Skeletal muscle tissue (tissue), 4 donors: ENCODE data around the gene ABCC5. TPM values are rescaled to one million over a fixed set of nuclear protein-coding genes. Genes with fewer than 3 reads are reported as not detected.

Experiments
- H3K27ac ChIP-seq: one replicate; pipeline ENCODE4 v1.7.0; 2013; ENCODE audit warnings: mild to moderate bottlenecking, low read depth, low read length, inconsistent platforms
- H3K27me3 ChIP-seq, 3 donors: one replicate each; pipeline ENCODE4 v1.7.0; 2013; ENCODE audit warnings: low read length in 3 of 3; ENCODE audit not compliant: control insufficient read depth in 3 of 3, insufficient read depth in 3 of 3
- H3K36me3 ChIP-seq, 3 donors: one replicate each; pipeline ENCODE4 v1.7.0; 2013; ENCODE audit warnings: low read length in 3 of 3; ENCODE audit not compliant: control insufficient read depth in 3 of 3, insufficient read depth in 3 of 3
- H3K4me1 ChIP-seq, 3 donors: one replicate each; pipeline ENCODE4 v1.7.0; 2013; ENCODE audit warnings: low read length in 3 of 3, mild to moderate bottlenecking in 3 of 3; ENCODE audit not compliant: control insufficient read depth in 3 of 3, insufficient read depth in 3 of 3
- H3K4me3 ChIP-seq, 3 donors: one replicate each; pipeline ENCODE4 v1.7.0; 2013; ENCODE audit warnings: low read length in 3 of 3
- H3K9ac ChIP-seq, 3 donors: one replicate each; pipeline ENCODE4 v1.7.0; 2013; ENCODE audit warnings: low read length in 3 of 3, mild to moderate bottlenecking in 3 of 3, moderate library complexity in 2 of 3, low read depth in 1 of 3
- H3K9me3 ChIP-seq, 3 donors: one replicate each; pipeline ENCODE4 v1.7.0; 2013; ENCODE audit warnings: low read length in 3 of 3; ENCODE audit not compliant: control insufficient read depth in 3 of 3
- total RNA-seq: library from RNA; depleted of rRNA; stranded (reverse); fragments of >200 nt; gene quantifications from one replicate; pipeline ENCODE4 v1.2.3, GENCODE V29; 2014
- donor health status: Osteomylitis.

ABCC5 gene
- total RNA-seq, 1 donor from 2014 or later: 17.7 TPM

GRCh38 chr3:183954875-183955274, 62.8 kb downstream of the ABCC5 start:
- H3K36me3 ChIP-seq: peaks cover 64 to 81% (median 72%) of the 10 kb centered on the region in 3 donors
- H3K9ac ChIP-seq: no peak overlapping the region
- H3K4me1 ChIP-seq: no peaks in the 10 kb centered on the region
- no peak overlapping the region for H3K27ac ChIP-seq
- no peak overlapping the region for H3K4me3 ChIP-seq
- no peaks in the 10 kb centered on the region for H3K27me3 ChIP-seq
- H3K9me3 ChIP-seq: no peaks in the 10 kb centered on the region

- Histone ChIP-seq H3K9me3 (no peaks in the 10 kb centered on the region), H3K27me3 (no peaks in the 10 kb centered on the region), H3K9ac (no peak overlapping the region), H3K36me3 (peaks cover 69 to 80% (median 73%) of the 10 kb centered on the region in 3 donors), H3K4me1 (no peaks in the 10 kb centered on the region), H3K27ac (no peak overlapping the region), H3K4me3 (no peak overlapping the region)
These were observed 64.1 kb downstream of the ABCC5 start for GRCh38 chr3:183953471-183954070.

GRCh38 chr3:183951459-183951858, 66.2 kb downstream of the ABCC5 start:
- Histone ChIP-seq H3K4me1 (no peaks in the 10 kb centered on the region), H3K27ac (no peak overlapping the region), H3K4me3 (no peak overlapping the region), H3K27me3 (no peaks in the 10 kb centered on the region), H3K36me3 (peaks cover 75 to 84% (median 76%) of the 10 kb centered on the region in 3 donors), H3K9ac (no peak overlapping the region), H3K9me3 (no peaks in the 10 kb centered on the region)

- Histone ChIP-seq H3K27me3 (no peaks in the 10 kb centered on the region), H3K36me3 (peaks cover 81 to 89% (median 83%) of the 10 kb centered on the region in 3 donors), H3K9me3 (no peaks in the 10 kb centered on the region), H3K9ac (no peak overlapping the region), H3K27ac (no peak overlapping the region), H3K4me1 (no peaks in the 10 kb centered on the region), H3K4me3 (no peak overlapping the region)
These were observed 68.0 kb downstream of the ABCC5 start for GRCh38 chr3:183949690-183950089.

GRCh38 chr3:183946037-183946436, 71.6 kb downstream of the ABCC5 start:
- Histone ChIP-seq H3K4me3 (no peak overlapping the region), H3K36me3 (peaks cover 73 to 79% (median 76%) of the 10 kb centered on the region in 3 donors), H3K9ac (no peak overlapping the region), H3K27ac (no peak overlapping the region), H3K4me1 (no peaks in the 10 kb centered on the region), H3K9me3 (no peaks in the 10 kb centered on the region), H3K27me3 (no peaks in the 10 kb centered on the region)

- H3K9me3 ChIP-seq: no peaks in the 10 kb centered on the region
- no peak overlapping the region for H3K4me3 ChIP-seq
- H3K36me3 ChIP-seq: peaks cover 66 to 76% (median 68%) of the 10 kb centered on the region in 3 donors
- H3K4me1 ChIP-seq: no peaks in the 10 kb centered on the region
- no peaks in the 10 kb centered on the region for H3K27me3 ChIP-seq
- no peak overlapping the region for H3K27ac ChIP-seq
- no peak overlapping the region for H3K9ac ChIP-seq
These were observed 72.9 kb downstream of the ABCC5 start for GRCh38 chr3:183944775-183945174.

- Histone ChIP-seq H3K27ac (no peak overlapping the region), H3K9ac (no peak overlapping the region), H3K4me1 (no peaks in the 10 kb centered on the region), H3K36me3 (peaks cover 58 to 69% (median 63%) of the 10 kb centered on the region in 3 donors), H3K9me3 (no peaks in the 10 kb centered on the region), H3K4me3 (no peak overlapping the region), H3K27me3 (no peaks in the 10 kb centered on the region)
These were observed 73.9 kb downstream of the ABCC5 start for GRCh38 chr3:183943739-183944138.

GRCh38 chr3:183941216-183941615, 76.5 kb downstream of the ABCC5 start:
- Histone ChIP-seq H3K4me3 (no peak overlapping the region), H3K27me3 (no peaks in the 10 kb centered on the region), H3K4me1 (no peaks in the 10 kb centered on the region), H3K9me3 (no peaks in the 10 kb centered on the region), H3K27ac (no peak overlapping the region), H3K9ac (no peak overlapping the region), H3K36me3 (peaks cover 59 to 67% (median 63%) of the 10 kb centered on the region in 3 donors)

GRCh38 chr3:183937601-183938286, 79.9 kb downstream of the ABCC5 start:
- no peaks in the 10 kb centered on the region for H3K27me3 ChIP-seq
- no peak overlapping the region for H3K4me3 ChIP-seq
- H3K9ac ChIP-seq: no peak overlapping the region
- no peaks in the 10 kb centered on the region for H3K9me3 ChIP-seq
- no peaks in the 10 kb centered on the region for H3K4me1 ChIP-seq
- no peak overlapping the region for H3K27ac ChIP-seq
- H3K36me3 ChIP-seq: peaks cover 42 to 59% (median 48%) of the 10 kb centered on the region in 3 donors

GRCh38 chr3:183933160-183933559, 84.5 kb downstream of the ABCC5 start:
- no peaks in the 10 kb centered on the region for H3K27me3 ChIP-seq
- no peaks in the 10 kb centered on the region for H3K9me3 ChIP-seq
- H3K36me3 ChIP-seq: peaks cover 42 to 62% (median 50%) of the 10 kb centered on the region in 3 donors
- no peak overlapping the region for H3K27ac ChIP-seq
- H3K9ac ChIP-seq: peak overlapping the region in 1 of 3 donors; percentile 8
- no peaks in the 10 kb centered on the region for H3K4me1 ChIP-seq
- no peak overlapping the region for H3K4me3 ChIP-seq
